Common myeloid progenitor, CD34-positive (primary cell): ENCODE measurements around the gene HOXD12.

Experiments
- CTCF ChIA-PET: fragments of 350-600 bp; sonication (Branson Sonifier 250); formaldehyde crosslinking; loops from one replicate; lab custom pipeline; 2021; ENCODE audit warnings: antibody characterized with exemption; lab: Charles Lee
- POLR2A ChIA-PET: fragments of 350-600 bp; sonication (Branson Sonifier 250); formaldehyde crosslinking; loops from one replicate; lab custom pipeline; 2021; ENCODE audit warnings: antibody characterized with exemption; lab: Charles Lee
- DNase-seq, 3 donors: peaks; one replicate each; pipeline versions ENCODE4 v3.0.0 to v3.0.0-alpha.2; 2013
- H3K27ac ChIP-seq, 2 experiments: 1 replicate in 1 of 2; 2 replicates in 1 of 2; pipeline ENCODE4 v1.7.0; 2013; ENCODE audit warnings: inconsistent platforms in 2 of 2, low read length in 2 of 2, mild to moderate bottlenecking in 2 of 2, low read depth in 1 of 2, moderate library complexity in 1 of 2; ENCODE audit not compliant: severe bottlenecking in 2 of 2, insufficient read depth in 1 of 2, poor library complexity in 1 of 2
- H3K27me3 ChIP-seq, 5 experiments: replicated peaks in 2 of 5; 1 replicate in 3 of 5; 2 replicates in 2 of 5; pipeline versions ENCODE4 v1.6.1 to v1.7.0; 2013; ENCODE audit warnings: low read length in 4 of 5, mild to moderate bottlenecking in 2 of 5, moderate library complexity in 2 of 5, inconsistent platforms in 1 of 5; ENCODE audit not compliant: insufficient read depth in 5 of 5, control insufficient read depth in 4 of 5
- H3K36me3 ChIP-seq, 4 experiments: 1 replicate in 2 of 4; 2 replicates in 2 of 4; pipeline versions ENCODE4 v1.6.1 to v1.7.0; 2013; ENCODE audit warnings: low read length in 3 of 4, control low read depth in 1 of 4, mild to moderate bottlenecking in 1 of 4; ENCODE audit not compliant: control insufficient read depth in 4 of 4, insufficient read depth in 4 of 4
- H3K4me1 ChIP-seq, 4 experiments: 1 replicate in 3 of 4; 2 replicates in 1 of 4; pipeline versions ENCODE4 v1.6.1 to v1.7.1; 2013; ENCODE audit warnings: low read length in 3 of 4, mild to moderate bottlenecking in 3 of 4, control low read depth in 1 of 4, inconsistent platforms in 1 of 4, moderate library complexity in 1 of 4; ENCODE audit not compliant: control insufficient read depth in 4 of 4, insufficient read depth in 4 of 4; ENCODE audit errors: control extremely low read depth in 1 of 4
- H3K4me3 ChIP-seq, 7 experiments: 1 replicate in 4 of 7; 2 replicates in 3 of 7; pipeline versions ENCODE4 v1.5.1 to v1.7.0; 2013; ENCODE audit warnings: mild to moderate bottlenecking in 7 of 7, low read length in 6 of 7, moderate library complexity in 6 of 7, inconsistent platforms in 2 of 7, low read depth in 2 of 7, control low read depth in 1 of 7; ENCODE audit not compliant: insufficient read depth in 4 of 7, control insufficient read depth in 1 of 7; ENCODE audit errors: extremely low read depth in 1 of 7
- H3K9me3 ChIP-seq, 5 experiments: 1 replicate in 4 of 5; 2 replicates in 1 of 5; pipeline versions ENCODE4 v1.6.1 to v1.7.1; 2013; ENCODE audit warnings: low read length in 4 of 5, mild to moderate bottlenecking in 2 of 5, inconsistent platforms in 1 of 5, low read depth in 1 of 5, moderate library complexity in 1 of 5; ENCODE audit not compliant: control insufficient read depth in 4 of 5, insufficient read depth in 2 of 5; ENCODE audit errors: control extremely low read depth in 1 of 5
- WGBS: methylation state at CpG from one replicate; pipeline ENCODE4 v1.1.5; 2013; ENCODE audit not compliant: insufficient coverage; 5-methylcytosine and 5-hydroxymethylcytosine counted together

HOXD12 gene

GRCh38 chr2:176090862-176091261, 8.7 kb upstream of the HOXD12 start:
- WGBS: 23% methylated on average over 3 of the region's 5 CpGs
- DNase-seq: no peak
- Histone ChIP-seq H3K36me3 (no peaks in the 10 kb centered on the region), H3K9me3 (peaks cover 0 to 10% (median 0%) of the 10 kb centered on the region in 5 experiments), H3K4me1 (peaks cover 0 to 18% (median 9%) of the 10 kb centered on the region in 4 experiments), H3K27me3 (peaks cover 37 to 99% (median 72%) of the 10 kb centered on the region in 5 experiments), H3K27ac (no peak overlapping the region), H3K4me3 (no peak overlapping the region)
- ChIA-PET CTCF (interaction anchor here (1.1 kb wide), 1 partner anchor 10 kb away, joined by 3 read pairs; no protein-coding TSS in a partner anchor), POLR2A (no interaction called here)

- Histone ChIP-seq H3K9me3 (peaks cover 0 to 10% (median 0%) of the 10 kb centered on the region in 5 experiments), H3K4me3 (no peak overlapping the region), H3K27ac (no peak overlapping the region), H3K36me3 (no peaks in the 10 kb centered on the region), H3K27me3 (peaks cover 38 to 99% (median 69%) of the 10 kb centered on the region in 5 experiments), H3K4me1 (peaks cover 3 to 18% (median 11%) of the 10 kb centered on the region in 4 experiments)
- WGBS: 5% methylated on average over 31 of the region's 31 CpGs
- DNase-seq: no peak
- CTCF ChIA-PET: interaction anchor here (0.9 to 1.4 kb wide), 4 partner anchors 10 to 42 kb away, joined by 3 to 4 read pairs (median 3); no protein-coding TSS in a partner anchor
- POLR2A ChIA-PET: interaction anchor here (0.6 kb wide), 1 partner anchor 25 kb away, joined by 3 read pairs; no protein-coding TSS in a partner anchor
Observed at GRCh38 chr2:176091329-176092258, 8.0 kb upstream of the HOXD12 start.

- Histone ChIP-seq H3K36me3 (no peaks in the 10 kb centered on the region), H3K27ac (no peak within 1 kb of the TSS), H3K4me1 (peaks cover 7 to 27% (median 21%) of the 10 kb centered on the region in 4 experiments), H3K27me3 (peaks cover 35 to 99% (median 71%) of the 10 kb centered on the region in 5 experiments), H3K9me3 (peaks cover 0 to 10% (median 0%) of the 10 kb centered on the region in 5 experiments), H3K4me3 (peak within 1 kb of the TSS in 2 of 7 experiments; percentile 17 to 36)
- ChIA-PET CTCF (interaction anchor here (1.2 to 1.4 kb wide), 2 partner anchors 39 to 41 kb away, joined by 3 to 4 read pairs; no protein-coding TSS in a partner anchor), POLR2A (no interaction called here)
- WGBS: 1% methylated on average over 41 of the region's 95 CpGs
- DNase-seq: no peak
Observed at GRCh38 chr2:176092270-176093144, 7.1 kb upstream of the HOXD12 start, which contains the start of gene HOXD13. Gene HOXD13 (plus strand): TSS chr2:176092721. CDS start chr2:176092891, 170 bp downstream.

GRCh38 chr2:176093145-176093897, 6.3 kb upstream of the HOXD12 start:
- peaks cover 0 to 10% (median 0%) of the 10 kb centered on the region in 5 experiments for H3K9me3 ChIP-seq
- WGBS: 5% methylated on average over 51 of the region's 53 CpGs
- ChIA-PET POLR2A (no interaction called here), CTCF (interaction anchor here (1.2 to 3.2 kb wide), 5 partner anchors 8 to 68 kb away, joined by 3 to 17 read pairs (median 4); no protein-coding TSS in a partner anchor)
- peaks cover 7 to 23% (median 19%) of the 10 kb centered on the region in 4 experiments for H3K4me1 ChIP-seq
- H3K4me3 ChIP-seq: peak overlapping the region in 2 of 7 experiments; percentile 17 to 36
- peak in 1 of 3 donors; percentile 54 for DNase-seq
- no peaks in the 10 kb centered on the region for H3K36me3 ChIP-seq
- H3K27me3 ChIP-seq: peaks cover 32 to 99% (median 72%) of the 10 kb centered on the region in 5 experiments
- no peak overlapping the region for H3K27ac ChIP-seq

- Histone ChIP-seq H3K27ac (no peak overlapping the region), H3K9me3 (peaks cover 0 to 10% (median 0%) of the 10 kb centered on the region in 5 experiments), H3K4me3 (no peak overlapping the region), H3K27me3 (peaks cover 29 to 99% (median 71%) of the 10 kb centered on the region in 5 experiments), H3K4me1 (peaks cover 7 to 23% (median 18%) of the 10 kb centered on the region in 4 experiments), H3K36me3 (no peaks in the 10 kb centered on the region)
- DNase-seq: no peak
- POLR2A ChIA-PET: no interaction called here
- CTCF ChIA-PET: interaction anchor here (0.8 to 3.2 kb wide), 6 partner anchors 9 to 68 kb away, joined by 3 to 17 read pairs (median 4); no protein-coding TSS in a partner anchor
- 21% methylated on average over 2 of the region's 8 CpGs for WGBS
Observed at GRCh38 chr2:176093898-176094249, 5.7 kb upstream of the HOXD12 start.

GRCh38 chr2:176094349-176094748, 5.2 kb upstream of the HOXD12 start:
- peaks cover 0 to 10% (median 0%) of the 10 kb centered on the region in 5 experiments for H3K9me3 ChIP-seq
- ChIA-PET CTCF (interaction anchor here (0.8 to 4.9 kb wide), 8 partner anchors 9 to 67 kb away, joined by 3 to 27 read pairs (median 5); no protein-coding TSS in a partner anchor), POLR2A (no interaction called here)
- H3K36me3 ChIP-seq: no peaks in the 10 kb centered on the region
- H3K27me3 ChIP-seq: peaks cover 24 to 99% (median 70%) of the 10 kb centered on the region in 5 experiments
- H3K4me1 ChIP-seq: peaks cover 7 to 23% (median 18%) of the 10 kb centered on the region in 4 experiments
- 9% methylated on average over 7 of the region's 12 CpGs for WGBS
- H3K4me3 ChIP-seq: no peak overlapping the region
- H3K27ac ChIP-seq: no peak overlapping the region
- DNase-seq: no peak
